ENCODE data around the gene PDCL2.

DNA sequence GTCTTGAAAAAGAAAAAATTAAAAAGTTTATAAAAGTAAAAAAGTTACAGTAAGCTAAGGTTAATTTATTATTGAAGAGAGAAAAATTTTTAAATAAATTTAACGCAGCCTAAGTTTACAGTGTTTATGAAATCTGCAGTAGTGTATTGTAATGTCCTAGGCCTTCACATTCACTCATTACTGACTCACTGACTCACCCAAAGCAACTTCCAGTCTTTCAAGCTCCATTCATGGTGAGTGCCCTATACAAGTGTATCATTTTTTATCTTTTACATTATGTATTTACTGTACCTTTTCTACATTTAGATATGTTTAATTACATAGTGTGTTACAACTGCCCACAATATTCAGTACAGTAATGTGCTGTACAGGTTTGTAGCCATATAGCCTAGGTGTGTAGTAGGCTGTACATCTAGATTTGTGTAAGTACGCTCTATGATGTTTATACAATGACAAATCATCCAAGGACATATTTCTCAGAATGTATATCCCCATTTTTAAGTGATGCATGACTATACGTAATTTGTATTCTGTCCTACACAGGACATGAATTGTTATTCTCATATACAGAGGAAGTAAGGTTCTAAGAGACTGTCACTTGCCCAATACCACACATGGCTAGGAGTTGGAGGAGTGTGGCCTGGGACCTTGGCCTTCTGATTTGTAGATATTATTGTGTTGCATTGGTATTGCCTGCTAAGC, 19.5 kb upstream of the PDCL2 start:
- TF ChIP-seq EZH2 (IDR thresholded peaks at IDR 0.05; ENCODE audit: low read depth) (no peak), CTCF (conservative IDR thresholded peaks at IDR 0.05) (no peak)

Measured in PC-9 (cell line).